Testis (tissue), 2 donors: ENCODE measurements around the gene DUSP14.

ENCODE experiments used
- CTCF ChIP-seq, 3 experiments: fragments of 450-650 bp in 2 of 3; fragments of 200-600 bp in 1 of 3; sonication (generic) in 1 of 3; IDR thresholded peaks; one replicate each; pipeline ENCODE4 v1.5.1; 2016 to 2019; ENCODE audit warnings: antibody characterized with exemption in 3 of 3, mild to moderate bottlenecking in 2 of 3, moderate library complexity in 1 of 3
- POLR2A ChIP-seq: fragments of 450-650 bp; IDR thresholded peaks from one replicate; pipeline ENCODE4 v1.6.1; 2017; ENCODE audit warnings: antibody characterized with exemption, mild to moderate bottlenecking, moderate library complexity

- TF ChIP-seq CTCF (IDR thresholded peaks at IDR 0.05): no peak
- no peak for TF ChIP-seq POLR2A
These were observed 72.5 kb downstream of the DUSP14 start for GRCh38 chr17:37562016-37562745.
